H9 (cell line): ENCODE results near the gene RIPPLY1. TPM values are rescaled to one million over a fixed set of nuclear protein-coding genes. Genes with fewer than 3 reads are reported as not detected.

ENCODE experiments used
- DNase-seq: peaks from one replicate; pipeline ENCODE4 v3.0.0-alpha.2; 2017
- H2AFZ ChIP-seq: one replicate; pipeline ENCODE4 v1.6.1; 2013; ENCODE audit warnings: mild to moderate bottlenecking, low read length, control low read depth, moderate library complexity
- H2AK5ac ChIP-seq: 2 replicates; pipeline ENCODE4 v1.6.1; 2013; ENCODE audit warnings: low read length, control low read depth, mixed read lengths; ENCODE audit not compliant: insufficient read length
- H2BK120ac ChIP-seq: one replicate; pipeline ENCODE4 v1.6.1; 2013; ENCODE audit warnings: low read depth, mild to moderate bottlenecking, low read length, control low read depth, inconsistent platforms; ENCODE audit not compliant: poor library complexity, severe bottlenecking
- H2BK12ac ChIP-seq: 2 replicates; pipeline ENCODE4 v1.6.1; 2013; ENCODE audit warnings: low read length, control low read depth, mixed read lengths, low read depth; ENCODE audit not compliant: insufficient read length
- H2BK15ac ChIP-seq: 2 replicates; pipeline ENCODE4 v1.6.1; 2013; ENCODE audit warnings: low read depth, low read length, control low read depth
- H2BK20ac ChIP-seq: one replicate; pipeline ENCODE4 v1.6.1; 2013; ENCODE audit warnings: low read depth, mild to moderate bottlenecking, low read length, control low read depth, inconsistent platforms; ENCODE audit not compliant: poor library complexity, severe bottlenecking
- H2BK5ac ChIP-seq: 2 replicates; pipeline ENCODE4 v1.6.1; 2013; ENCODE audit warnings: low read length, control low read depth, mixed read lengths; ENCODE audit not compliant: insufficient read length
- H3K14ac ChIP-seq: 2 replicates; pipeline ENCODE4 v1.6.1; 2013; ENCODE audit warnings: low read length, control low read depth; ENCODE audit not compliant: insufficient read depth
- H3K18ac ChIP-seq: 2 replicates; pipeline ENCODE4 v1.6.1; 2013; ENCODE audit warnings: low read depth, mild to moderate bottlenecking, mixed read lengths, low read length, control low read depth; ENCODE audit not compliant: insufficient read length
- H3K23ac ChIP-seq: 2 replicates; pipeline ENCODE4 v1.6.1; 2013; ENCODE audit warnings: low read length, control low read depth, mixed read lengths, low read depth; ENCODE audit not compliant: insufficient read length
- H3K23me2 ChIP-seq: 2 replicates; pipeline ENCODE4 v1.6.1; 2013; ENCODE audit warnings: low read depth, mild to moderate bottlenecking, mixed read lengths, low read length, control low read depth; ENCODE audit not compliant: insufficient read length, poor library complexity, severe bottlenecking
- H3K27ac ChIP-seq: 2 replicates; pipeline ENCODE4 v1.5.1; 2013; ENCODE audit warnings: low read length, control low read depth, mixed read lengths, low read depth; ENCODE audit not compliant: insufficient read length
- H3K27me3 ChIP-seq: 2 replicates; pipeline ENCODE4 v1.6.1; 2013; ENCODE audit warnings: low read length, control low read depth, inconsistent platforms; ENCODE audit not compliant: insufficient read depth
- H3K4ac ChIP-seq: 2 replicates; pipeline ENCODE4 v1.6.1; 2013; ENCODE audit warnings: low read depth, mild to moderate bottlenecking, control low read depth, inconsistent platforms, low read length, moderate library complexity
- H3K4me1 ChIP-seq: 2 replicates; pipeline ENCODE4 v1.6.1; 2013; ENCODE audit warnings: low read length, control low read depth, inconsistent platforms; ENCODE audit not compliant: insufficient read depth
- H3K4me2 ChIP-seq: 2 replicates; pipeline ENCODE4 v1.6.1; 2013; ENCODE audit warnings: low read length, control low read depth, mixed read lengths; ENCODE audit not compliant: insufficient read length, insufficient read depth
- H3K56ac ChIP-seq: 2 replicates; pipeline ENCODE4 v1.6.1; 2013; ENCODE audit warnings: low read depth, mild to moderate bottlenecking, mixed read lengths, low read length, control low read depth; ENCODE audit not compliant: insufficient read length
- H3K79me1 ChIP-seq: 2 replicates; pipeline ENCODE4 v1.6.1; 2013; ENCODE audit warnings: low read depth, mild to moderate bottlenecking, moderate library complexity, low read length, control low read depth, inconsistent platforms; ENCODE audit not compliant: insufficient read depth, poor library complexity, severe bottlenecking
- H3K79me2 ChIP-seq: 2 replicates; pipeline ENCODE4 v1.6.1; 2013; ENCODE audit warnings: low read length, control low read depth, inconsistent platforms; ENCODE audit not compliant: insufficient read depth
- H3K9ac ChIP-seq: 2 replicates; pipeline ENCODE4 v1.6.1; 2013; ENCODE audit warnings: low read length, control low read depth, mixed read lengths; ENCODE audit not compliant: insufficient read length; ENCODE audit errors: extremely low read depth
- H3K9me3 ChIP-seq: one replicate; pipeline ENCODE4 v1.6.1; 2013; ENCODE audit warnings: low read depth, low read length, inconsistent platforms; ENCODE audit not compliant: control insufficient read depth
- H3T11ph ChIP-seq: one replicate; pipeline ENCODE4 v1.6.1; 2013; ENCODE audit warnings: mild to moderate bottlenecking, low read length, control low read depth, inconsistent platforms
- H4K20me1 ChIP-seq: one replicate; pipeline ENCODE4 v1.6.1; 2013; ENCODE audit not compliant: control insufficient read depth, insufficient read length, insufficient read depth
- H4K5ac ChIP-seq: 2 replicates; pipeline ENCODE4 v1.6.1; 2013; ENCODE audit warnings: low read depth, mild to moderate bottlenecking, mixed read lengths, low read length, control low read depth; ENCODE audit not compliant: insufficient read length
- H4K8ac ChIP-seq: replicated peaks from 2 replicates; pipeline ENCODE4 v1.6.1; 2013; ENCODE audit warnings: low read length, control low read depth, mixed read lengths, low read depth; ENCODE audit not compliant: insufficient read length
- H4K91ac ChIP-seq: 2 replicates; pipeline ENCODE4 v1.6.1; 2013; ENCODE audit warnings: low read depth, mild to moderate bottlenecking, moderate library complexity, mixed read lengths, low read length, control low read depth; ENCODE audit not compliant: insufficient read length
- H3K27ac Mint-ChIP-seq, 3 experiments: 2 replicates in 2 of 3; 3 replicates in 1 of 3; pipeline ENCODE4 v1.8.0; 2020 to 2021; ENCODE audit warnings: mixed read lengths in 3 of 3, mild to moderate bottlenecking in 1 of 3, moderate library complexity in 1 of 3
- H3K27me3 Mint-ChIP-seq: 2 replicates; pipeline ENCODE4 v1.8.0; 2021; ENCODE audit warnings: low read depth, mild to moderate bottlenecking, moderate library complexity, mixed read lengths
- H3K36me3 Mint-ChIP-seq, 3 experiments: 2 replicates in 2 of 3; 3 replicates in 1 of 3; pipeline ENCODE4 v1.8.0; 2020 to 2021; ENCODE audit warnings: low read depth in 3 of 3, mixed read lengths in 3 of 3; ENCODE audit not compliant: insufficient read depth in 1 of 3
- H3K4me1 Mint-ChIP-seq, 2 experiments: 2 replicates each; pipeline ENCODE4 v1.8.0; 2020; ENCODE audit warnings: mixed read lengths in 2 of 2
- H3K4me3 Mint-ChIP-seq, 2 experiments: 2 replicates in 1 of 2; 3 replicates in 1 of 2; pipeline ENCODE4 v1.8.0; 2020 to 2021; ENCODE audit warnings: mild to moderate bottlenecking in 2 of 2, mixed read lengths in 2 of 2, moderate library complexity in 1 of 2
- H3K9me3 Mint-ChIP-seq, 2 experiments: 2 replicates in 1 of 2; 3 replicates in 1 of 2; pipeline ENCODE4 v1.8.0; 2020; ENCODE audit warnings: mild to moderate bottlenecking in 2 of 2, mixed read lengths in 2 of 2, moderate library complexity in 1 of 2
- CTCF ChIP-seq: fragments of 200-600 bp; sonication (generic); conservative IDR thresholded peaks from 3 replicates; pipeline ENCODE4 v1.8.0; 2021; ENCODE audit warnings: antibody characterized with exemption, mild to moderate bottlenecking
- WGBS: extraction: QIAGEN DNeasy Blood & Tissue Kit; methylation state at CpG from one replicate; pipeline ENCODE4 v1.1.7; 2013; ENCODE audit warnings: missing lambda C conversion rate, low lambda C conversion rate, mixed read lengths; ENCODE audit not compliant: insufficient read length; ENCODE audit errors: extremely low coverage; 5-methylcytosine and 5-hydroxymethylcytosine counted together
- total RNA-seq: library from RNA; stranded (reverse); gene quantifications from 2 replicates; pipeline ENCODE4 v1.2.1, GENCODE V29; 2021

The RIPPLY1 gene
- total RNA-seq, 1 experiment from 2014 or later: not detected

GRCh38 chrX:106901781-106902219, 1.3 kb downstream of the RIPPLY1 start:
- Histone ChIP-seq H3T11ph (no peak overlapping the region), H2BK20ac (no peak overlapping the region), H3K27ac (no peak overlapping the region), H2AFZ (no peak overlapping the region), H2BK5ac (no peak overlapping the region), H4K8ac (no peak overlapping the region), H3K4ac (no peak overlapping the region), H3K4me1 (no peaks in the 10 kb centered on the region), H3K79me1 (no peaks in the 10 kb centered on the region), H3K4me2 (no peak overlapping the region), H2AK5ac (no peak overlapping the region), H3K27me3 (no peaks in the 10 kb centered on the region), H3K56ac (no peak overlapping the region), H3K9ac (no peak overlapping the region), H3K79me2 (no peaks in the 10 kb centered on the region), H2BK120ac (no peak overlapping the region), H4K91ac (no peak overlapping the region), H3K14ac (no peak overlapping the region), H3K18ac (no peak overlapping the region), H4K20me1 (no peaks in the 10 kb centered on the region), H3K23me2 (no peaks in the 10 kb centered on the region), H4K5ac (no peak overlapping the region), H2BK15ac (no peak overlapping the region), H2BK12ac (no peak overlapping the region), H3K9me3 (no peaks in the 10 kb centered on the region), H3K23ac (no peak overlapping the region)
- TF ChIP-seq CTCF: no peak
- H3K4me1 Mint-ChIP-seq: peaks cover 9 to 10% of the 10 kb centered on the region in 2 experiments
- no peaks in the 10 kb centered on the region; a peak in 1 of 7 replicates for H3K36me3 Mint-ChIP-seq
- no peak overlapping the region for H3K4me3 Mint-ChIP-seq
- H3K27me3 Mint-ChIP-seq: no peaks in the 10 kb centered on the region
- DNase-seq: no peak
- H3K27ac Mint-ChIP-seq: no peak overlapping the region
- no CpG with 5 or more reads among the region's 4 CpGs for WGBS
- peaks cover 0 to 58% of the 10 kb centered on the region in 2 experiments; a peak in 2 of 5 replicates for H3K9me3 Mint-ChIP-seq
